ENCODE data around the gene RASSF1.

The RASSF1 gene

DNA sequence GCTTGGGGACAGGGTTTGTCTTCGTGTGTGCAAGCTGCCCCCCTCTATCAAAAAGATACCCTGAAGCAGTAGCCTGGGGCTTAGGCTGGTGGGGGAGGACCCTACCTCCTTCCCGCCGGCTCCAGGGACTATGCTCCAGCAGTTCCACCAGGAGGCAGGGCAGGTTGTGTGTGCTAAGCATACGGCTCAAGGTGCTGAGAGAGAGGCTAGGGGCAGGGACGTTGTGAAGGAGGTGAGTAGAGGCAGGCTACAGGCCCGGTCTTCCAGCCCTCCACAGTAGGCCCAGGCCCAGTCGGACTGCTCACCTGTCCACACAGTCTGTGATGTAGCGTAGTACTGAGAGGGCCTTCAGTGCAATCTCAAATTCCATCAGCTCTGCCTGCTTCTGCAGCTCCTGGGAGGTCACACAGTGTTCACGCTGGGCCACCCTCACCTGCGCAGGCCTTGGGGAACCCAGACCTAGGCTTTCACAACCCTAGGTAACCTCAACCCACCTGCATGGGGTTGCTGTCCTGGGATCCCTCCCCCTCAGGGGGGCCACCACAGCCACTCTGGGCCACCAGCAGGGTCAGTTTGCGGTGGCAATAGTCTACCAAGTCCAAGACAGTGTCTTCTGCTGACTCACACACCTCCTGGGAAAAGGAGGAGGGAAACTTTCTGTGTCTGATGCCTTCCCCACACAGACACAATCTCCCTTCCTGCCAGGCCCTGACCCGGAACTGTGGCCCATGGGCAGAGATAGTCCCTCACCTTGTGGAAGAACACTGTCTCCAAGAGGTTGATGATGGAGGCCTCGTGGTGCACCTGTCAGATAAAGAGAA lies 2.4 kb upstream of the RASSF1 start:
- DNase-seq (ENCODE audit: low read depth): no peak

DNA sequence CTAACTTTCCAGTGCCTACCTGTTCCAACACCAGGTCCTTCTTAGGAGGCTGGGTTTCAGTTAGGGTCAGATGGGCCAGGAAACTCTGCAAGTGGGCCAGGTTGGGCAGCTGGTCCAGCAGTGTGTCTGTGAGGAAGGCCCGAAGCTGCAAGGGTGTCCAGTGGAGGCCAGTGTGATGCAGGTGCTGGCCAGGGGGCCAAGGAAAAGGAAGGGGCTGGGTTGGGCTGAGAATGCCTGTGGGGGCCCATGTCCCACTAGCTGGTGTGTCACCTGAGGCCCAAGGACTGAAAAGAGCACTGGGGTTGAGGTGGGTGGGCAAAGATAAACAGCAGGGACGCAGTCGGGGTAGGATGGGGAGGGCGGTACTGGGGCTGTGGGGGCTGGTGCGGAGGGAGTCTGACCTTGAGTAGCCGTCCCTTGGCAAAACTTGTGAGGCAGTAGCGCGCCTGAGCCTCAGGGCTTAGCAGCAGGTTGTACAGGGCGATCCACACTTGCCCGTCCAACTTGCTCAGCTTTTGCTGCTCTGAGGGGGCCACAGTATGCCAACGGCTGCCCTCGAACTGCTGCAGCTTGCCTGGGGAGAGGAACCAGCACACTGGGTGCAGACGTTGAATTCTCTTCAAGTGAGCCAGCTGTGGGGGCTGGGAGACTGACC lies 1.5 kb upstream of the RASSF1 start:
- no peak for DNase-seq (ENCODE audit: low read depth)

DNA sequence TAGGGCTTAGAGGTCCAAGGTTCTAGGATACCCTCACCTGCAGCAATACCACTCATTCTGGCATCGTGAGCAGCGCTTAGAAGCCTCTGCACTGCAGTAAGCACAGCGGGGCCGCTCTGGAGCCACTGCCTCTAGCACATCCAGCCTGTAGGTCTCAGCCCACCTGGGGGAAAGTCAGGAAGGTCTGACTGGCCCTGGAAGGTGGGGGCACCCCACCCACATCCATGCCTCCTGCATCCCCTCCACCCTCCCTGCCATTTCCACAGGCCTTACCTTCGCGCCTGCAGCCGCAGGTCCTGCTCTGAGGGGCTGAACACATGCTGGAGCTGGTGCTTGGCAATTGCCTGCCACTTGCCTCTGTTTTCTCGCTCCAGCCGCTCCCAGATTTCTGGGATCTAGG lies 901 bp upstream of the RASSF1 start:
- no peak for DNase-seq (ENCODE audit: low read depth)

DNA sequence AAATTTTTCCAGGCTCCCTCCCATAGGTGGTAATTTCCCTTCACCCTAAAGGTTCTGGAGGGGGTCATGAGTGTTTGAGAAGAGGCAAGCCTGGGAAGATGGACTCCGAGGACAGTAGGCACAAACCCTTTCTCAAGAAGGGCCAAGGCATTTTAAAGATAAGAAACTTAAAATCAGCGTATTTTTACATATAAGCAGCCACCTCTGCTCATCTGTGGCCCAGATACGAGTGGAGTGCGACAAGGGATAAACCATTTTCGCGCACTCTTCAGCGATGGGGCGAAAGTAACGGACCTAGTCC lies 539 bp downstream of the RASSF1 start:
- no peak for DNase-seq (ENCODE audit: low read depth)

DNA sequence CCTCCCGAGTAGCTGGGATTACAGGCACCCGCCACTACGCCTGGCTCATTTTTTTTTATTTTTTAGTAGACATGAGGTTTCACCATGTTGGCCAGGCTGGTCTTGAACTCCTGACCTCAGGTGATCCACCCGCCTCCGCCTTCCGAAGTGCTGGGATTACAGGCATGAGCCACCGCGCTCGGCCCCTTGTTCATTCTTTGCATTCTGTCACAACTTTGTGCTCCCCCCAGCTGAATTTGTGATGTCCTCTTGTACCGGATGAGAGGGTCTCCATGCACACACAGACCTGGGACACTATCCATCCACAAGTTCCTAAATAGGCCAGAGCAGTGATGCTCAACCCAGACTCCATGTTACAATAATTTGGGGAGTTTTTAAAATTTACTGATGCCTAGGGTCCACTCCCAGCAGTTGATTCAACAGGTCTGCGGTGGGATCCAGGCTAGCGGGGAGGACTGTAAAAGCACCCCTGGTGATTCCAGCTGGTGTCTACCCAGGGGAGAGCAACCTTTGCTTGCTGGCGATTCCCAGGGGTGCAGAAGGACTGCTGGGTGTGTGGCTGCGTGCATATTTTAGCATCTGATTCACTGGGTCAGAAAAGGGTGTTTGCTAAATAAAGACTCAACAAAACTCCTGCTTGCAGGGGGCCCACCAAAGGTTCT lies 1.0 kb downstream of the RASSF1 start:
- no peak for DNase-seq (ENCODE audit: low read depth)

DNA sequence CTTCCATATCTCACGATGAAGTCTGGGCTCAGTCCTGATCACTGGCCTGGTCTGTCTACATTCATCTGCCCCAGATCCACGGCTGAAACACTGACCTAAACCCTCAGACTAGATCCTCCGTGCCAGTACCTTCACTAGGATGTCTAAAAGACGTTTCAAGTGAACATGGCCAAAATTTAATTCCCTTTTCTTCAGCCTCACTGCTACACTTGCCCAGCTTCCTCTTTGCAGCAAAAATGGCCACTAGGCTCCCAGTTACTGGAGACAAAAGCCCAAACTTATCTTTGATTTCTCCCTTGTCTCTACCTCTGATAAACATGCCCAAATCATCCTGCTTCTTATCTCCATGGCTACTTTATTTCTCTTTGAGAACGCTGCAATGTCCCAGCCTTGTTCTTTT lies 1.7 kb downstream of the RASSF1 start:
- DNase-seq (ENCODE audit: low read depth): no peak

DNA sequence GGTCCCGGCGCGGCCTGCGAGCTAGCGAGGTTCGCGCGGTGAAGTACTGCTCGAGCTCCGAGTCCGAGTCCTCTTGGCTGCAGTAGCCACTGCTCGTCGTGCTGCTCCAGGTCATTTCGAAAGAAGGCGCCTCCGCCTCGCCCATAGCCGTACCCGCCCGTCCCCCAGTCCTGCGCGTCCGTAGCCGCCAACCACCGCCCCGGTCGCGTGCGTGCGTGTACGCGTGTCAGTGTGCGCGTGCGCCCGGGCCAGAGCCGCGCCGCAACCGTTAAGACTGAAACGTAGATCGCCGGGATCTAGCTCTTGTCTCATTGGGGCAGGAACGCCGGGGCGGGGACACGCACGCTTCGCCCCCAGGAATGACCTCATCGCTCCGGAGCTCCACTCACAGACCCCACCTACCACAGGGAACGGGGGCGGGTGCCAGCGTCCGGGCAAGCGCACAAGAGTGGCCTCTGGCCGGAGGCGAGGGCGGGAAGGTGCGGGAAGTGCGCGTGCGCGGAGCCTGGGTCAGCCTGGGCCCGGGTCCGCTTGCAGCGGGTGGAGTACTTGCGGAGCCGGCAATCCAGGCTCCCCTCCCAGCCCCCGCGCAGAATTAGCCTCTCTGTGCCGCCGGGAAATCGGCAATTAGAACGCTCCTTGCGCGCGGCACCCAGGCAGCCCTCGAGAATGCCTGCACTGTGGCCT lies 3.3 kb downstream of the RASSF1 start:
- peak; percentile 92 for DNase-seq (ENCODE audit: low read depth)

DNA sequence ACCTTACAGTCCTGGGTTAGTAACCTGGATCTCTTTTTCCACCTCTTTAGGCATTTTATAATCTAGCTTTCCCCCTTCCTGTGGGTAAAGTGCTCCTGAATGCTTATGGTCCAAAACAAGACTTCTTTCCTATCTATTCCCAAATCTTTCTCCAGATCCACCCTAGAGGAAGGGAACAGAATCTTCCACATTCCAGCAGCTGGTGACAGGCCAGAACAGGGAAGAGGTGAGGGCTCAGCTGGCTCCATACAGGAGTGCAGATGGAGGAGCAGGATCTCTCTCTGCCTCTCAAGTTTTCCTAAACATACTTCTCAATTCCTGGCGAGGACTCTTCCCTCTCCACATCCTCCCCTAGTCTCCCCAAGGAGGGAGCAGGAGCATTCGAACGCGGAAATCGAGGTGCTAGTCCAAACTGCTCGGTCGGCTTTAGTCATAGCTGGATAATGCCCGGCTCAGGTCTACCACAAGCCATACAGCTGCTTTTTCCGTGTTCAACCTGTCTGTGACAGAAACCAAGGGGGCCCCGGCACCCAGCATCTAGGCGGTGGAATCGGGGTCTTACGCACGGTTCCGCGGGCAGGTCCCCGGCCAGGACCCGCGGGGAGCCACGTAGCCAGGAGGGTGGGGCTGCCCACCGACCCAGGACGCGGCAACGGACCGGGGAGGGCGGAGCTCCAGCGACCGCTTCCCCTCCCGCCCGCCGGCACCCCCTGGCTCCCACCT lies 4.0 kb downstream of the RASSF1 start:
- DNase-seq (ENCODE audit: low read depth): no peak

DNA sequence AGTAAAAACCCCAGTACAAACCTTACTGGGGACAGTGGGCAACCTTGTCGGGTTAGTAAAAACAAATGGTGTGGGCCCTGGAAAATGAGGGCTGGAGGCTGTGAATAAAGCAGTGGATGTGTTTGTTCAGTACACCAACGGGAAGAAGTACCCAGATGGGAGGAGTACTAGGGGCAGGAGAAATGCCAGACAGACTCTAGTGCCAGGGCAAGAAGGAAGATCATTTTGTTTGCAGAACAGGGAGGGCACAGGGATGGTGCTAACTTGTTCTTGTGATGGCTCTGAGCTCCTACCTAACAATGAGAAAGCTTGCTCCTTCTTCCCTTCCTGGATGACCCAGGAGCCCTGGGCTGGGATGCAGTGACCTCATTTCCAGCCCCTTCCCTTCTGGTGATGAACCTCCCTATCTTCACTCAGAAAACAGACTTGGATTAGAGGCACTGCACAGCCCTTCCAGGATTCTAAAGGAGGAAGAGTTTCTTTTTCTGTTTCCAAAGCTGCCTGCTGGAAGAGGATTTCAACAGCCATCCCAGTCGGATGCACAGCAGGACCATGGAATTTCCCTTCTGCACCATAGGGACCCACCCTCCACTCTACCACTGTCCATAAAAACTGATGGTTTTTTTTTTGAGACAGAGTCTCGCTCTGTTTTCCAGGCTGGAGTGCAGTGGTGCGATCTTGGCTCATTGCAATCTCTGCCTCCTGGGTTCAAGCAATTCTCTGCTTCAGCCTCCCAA lies 6.1 kb downstream of the RASSF1 start:
- DNase-seq (ENCODE audit: low read depth): no peak

DNA sequence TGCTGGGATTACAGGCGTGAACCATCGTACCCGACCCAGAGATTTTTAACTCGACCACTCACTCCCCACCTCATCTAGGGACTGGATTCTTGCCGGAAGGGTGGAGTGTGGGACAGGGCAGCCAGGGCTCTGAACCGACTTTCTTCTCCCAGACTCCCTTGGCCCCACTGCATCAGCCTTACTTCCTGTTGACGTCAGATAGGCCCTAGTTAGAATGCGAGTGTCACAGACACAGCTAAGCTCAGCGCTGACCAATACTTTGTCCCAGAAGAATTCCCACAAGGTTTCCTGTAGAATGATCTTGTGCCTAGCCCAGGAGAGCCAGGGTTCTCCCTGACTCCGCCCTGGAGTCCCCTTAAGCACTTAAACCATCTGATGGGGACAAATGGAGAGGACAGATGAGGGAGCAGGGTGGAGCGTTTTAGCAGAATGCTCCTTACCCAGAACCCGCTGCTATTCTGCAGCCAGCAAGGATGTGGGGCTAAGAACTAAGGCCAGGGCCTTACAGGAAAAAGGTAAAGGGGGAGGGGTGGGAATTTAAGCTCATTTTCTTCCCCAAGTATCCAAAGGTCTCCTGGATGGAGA lies 6.8 kb downstream of the RASSF1 start:
- DNase-seq (ENCODE audit: low read depth): no peak

DNA sequence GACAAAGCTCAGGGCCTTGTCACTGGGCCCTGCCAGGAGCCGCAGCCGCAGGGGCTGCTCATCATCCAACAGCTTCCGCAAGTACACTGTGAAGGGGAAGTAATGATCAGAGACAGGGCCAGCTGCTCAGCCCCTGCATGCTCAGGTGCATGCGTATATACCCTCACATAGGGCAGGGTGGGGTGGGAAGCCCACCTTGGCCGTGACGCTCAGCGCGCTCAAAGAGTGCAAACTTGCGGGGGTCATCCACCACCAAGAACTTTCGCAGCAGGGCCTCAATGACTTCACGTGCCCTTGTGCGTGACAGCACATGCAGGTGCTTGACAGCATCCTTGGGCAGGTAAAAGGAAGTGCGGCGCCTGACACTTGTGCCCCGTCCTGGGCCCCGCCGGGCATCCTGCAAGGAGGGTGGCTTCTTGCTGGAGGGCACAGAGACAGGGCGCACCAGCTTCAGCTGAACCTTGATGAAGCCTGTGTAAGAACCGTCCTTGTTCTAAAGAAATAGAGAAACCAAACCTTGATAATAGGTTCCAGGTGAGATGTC lies 9.2 kb downstream of the RASSF1 start:
- no peak for DNase-seq (ENCODE audit: low read depth)

DNA sequence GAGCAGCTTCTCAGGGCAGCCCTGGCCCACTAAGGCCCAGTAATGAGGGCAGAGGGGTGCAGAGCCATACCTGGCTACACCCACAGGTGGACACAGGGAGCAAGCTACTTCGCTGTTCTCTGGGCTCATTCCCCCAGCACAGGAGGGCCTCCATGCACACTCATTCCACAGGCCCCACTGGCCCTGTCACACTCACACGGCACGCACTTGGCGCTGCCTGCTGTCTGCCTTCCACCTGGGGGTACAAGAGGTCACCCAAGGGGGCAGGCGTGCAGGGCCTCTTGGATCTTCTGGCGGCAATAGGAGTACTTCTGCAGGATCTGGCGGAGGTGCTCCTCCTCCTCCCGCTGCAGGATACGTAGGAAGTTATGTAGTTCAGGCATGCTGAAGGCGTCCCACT lies 10.3 kb downstream of the RASSF1 start:
- DNase-seq (ENCODE audit: low read depth): no peak

DNA sequence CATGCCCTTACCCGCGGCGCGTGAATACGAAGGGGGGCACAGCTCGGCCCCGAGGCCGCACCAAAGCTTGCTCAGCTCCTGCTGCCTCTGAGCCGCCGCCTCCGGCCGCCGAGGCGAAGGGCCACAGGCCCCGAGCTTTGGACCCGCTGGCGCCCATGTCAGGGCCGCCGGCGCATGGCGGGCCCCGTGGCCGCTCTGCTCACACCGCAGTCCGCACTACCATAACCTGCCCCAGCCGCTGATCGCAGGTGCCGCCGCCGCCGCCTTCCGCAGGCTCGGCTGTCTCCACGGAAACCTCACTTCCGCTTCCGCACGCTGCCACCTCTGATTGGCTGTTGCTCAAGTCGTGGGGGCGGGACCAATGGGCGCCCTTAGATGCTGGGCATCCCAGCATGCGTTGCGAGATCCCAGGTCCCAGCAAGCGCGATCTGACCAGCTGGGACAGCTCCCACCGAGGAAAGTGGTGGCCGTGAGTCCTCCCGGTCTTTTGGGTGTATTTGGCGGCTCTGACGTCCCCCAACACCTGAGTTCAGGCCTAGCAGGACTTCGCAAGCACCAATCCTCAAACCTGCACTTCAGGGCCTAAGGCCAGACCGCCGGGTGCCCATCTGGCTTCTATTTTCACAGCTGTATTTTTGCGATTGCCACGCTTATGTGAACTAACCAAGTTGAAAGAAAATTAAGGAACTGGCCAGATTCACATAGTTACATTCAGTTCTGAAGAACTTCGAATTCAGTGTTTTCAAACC lies 12.5 kb downstream of the RASSF1 start, which contains the start of gene TUSC2:
Gene TUSC2 (minus strand): TSS at position 281 of the 749 bp plus-strand sequence. CDS start 124 bp downstream, at position 157.
- peak; percentile 90 for DNase-seq (ENCODE audit: low read depth)

DNA sequence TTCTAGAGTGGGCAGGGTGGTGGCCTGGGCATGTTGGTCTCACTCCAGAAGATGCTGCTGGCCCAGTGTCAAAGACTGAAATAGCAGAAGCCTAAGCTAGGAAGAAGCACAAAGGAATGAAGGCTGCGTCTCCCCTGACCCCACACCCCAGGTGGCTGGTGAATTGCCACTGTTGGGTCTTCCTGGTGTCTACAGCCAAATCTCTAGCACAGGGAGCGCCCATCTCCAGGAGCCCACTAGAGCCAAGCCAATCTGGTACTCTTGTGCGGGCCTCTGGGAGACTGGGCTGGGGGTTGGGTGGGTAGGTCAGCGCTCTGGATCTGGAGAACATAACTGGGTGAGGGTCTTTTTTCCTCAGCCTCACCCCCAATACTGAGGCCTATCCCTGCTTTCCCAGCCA lies 13.5 kb downstream of the RASSF1 start:
- no peak for DNase-seq (ENCODE audit: low read depth)

DNA sequence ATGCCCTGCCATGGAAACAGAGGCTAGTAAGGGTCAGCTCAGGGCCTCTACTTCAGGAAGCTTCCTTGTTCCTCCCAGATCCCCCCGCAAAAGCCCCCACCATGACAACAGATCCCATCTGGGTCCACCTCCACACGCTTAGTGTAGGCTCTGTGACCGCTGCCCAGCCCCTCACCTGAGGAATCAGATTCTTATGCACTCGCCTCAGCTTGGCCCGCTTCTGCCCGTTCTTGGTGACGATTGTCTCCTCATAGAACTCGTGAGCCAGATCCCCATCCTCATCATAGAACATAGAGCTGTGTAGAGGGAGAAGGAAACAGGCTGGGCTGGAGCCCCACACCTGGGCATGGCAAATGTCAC lies 14.5 kb downstream of the RASSF1 start:
- no peak for DNase-seq (ENCODE audit: low read depth)

DNA sequence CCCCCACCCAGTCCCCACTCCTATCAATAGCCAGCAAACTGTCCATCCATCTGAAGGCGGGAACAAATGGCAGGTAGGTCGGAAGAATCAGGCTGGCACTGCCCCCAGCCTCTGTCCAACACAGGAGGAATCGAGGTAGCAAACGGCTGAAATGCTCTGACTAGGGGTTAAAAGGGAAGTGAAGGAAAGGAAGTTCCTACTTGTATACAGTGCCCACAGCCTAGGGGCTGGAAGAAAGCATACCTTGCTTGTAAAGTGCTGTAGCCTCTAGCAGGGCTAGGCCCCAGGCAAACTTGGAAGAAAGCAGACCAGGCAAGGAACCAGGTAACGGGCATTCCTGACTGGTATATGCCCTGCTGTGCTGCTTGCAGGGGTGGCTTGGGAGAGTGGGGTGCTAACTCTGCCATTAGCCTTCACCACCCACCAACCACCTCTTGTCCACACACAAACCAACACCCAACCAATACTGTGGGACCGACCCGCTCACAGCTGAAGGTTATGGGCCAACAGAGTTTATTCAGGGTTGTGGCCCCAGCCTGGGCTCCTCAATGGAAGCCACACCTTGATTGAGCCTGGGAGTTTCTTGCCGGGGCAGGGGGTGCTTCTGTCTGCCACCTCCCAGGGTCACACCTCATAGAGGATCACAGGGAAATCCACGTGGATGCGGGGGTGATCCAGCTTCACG lies 15.0 kb downstream of the RASSF1 start:
- no peak for DNase-seq (ENCODE audit: low read depth)

DNA sequence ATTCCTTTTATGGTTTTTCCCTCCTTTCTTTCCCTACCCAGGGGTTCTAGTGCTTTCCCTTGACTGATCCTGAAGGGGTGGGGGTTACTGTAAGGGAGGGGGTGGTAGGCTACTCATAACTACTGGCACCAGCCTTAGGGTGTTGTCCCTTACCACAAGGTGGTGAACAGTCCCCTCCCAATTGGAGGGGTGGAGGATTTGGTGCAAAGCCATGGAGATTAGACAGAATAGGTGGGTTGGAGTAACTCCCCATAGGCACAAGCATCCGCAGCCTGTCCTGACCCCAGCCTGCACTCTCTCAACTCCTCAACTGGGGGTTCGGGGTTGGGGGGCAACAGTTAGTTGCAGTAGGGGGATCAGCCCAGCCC lies 15.5 kb downstream of the RASSF1 start:
- no peak for DNase-seq (ENCODE audit: low read depth)

DNA sequence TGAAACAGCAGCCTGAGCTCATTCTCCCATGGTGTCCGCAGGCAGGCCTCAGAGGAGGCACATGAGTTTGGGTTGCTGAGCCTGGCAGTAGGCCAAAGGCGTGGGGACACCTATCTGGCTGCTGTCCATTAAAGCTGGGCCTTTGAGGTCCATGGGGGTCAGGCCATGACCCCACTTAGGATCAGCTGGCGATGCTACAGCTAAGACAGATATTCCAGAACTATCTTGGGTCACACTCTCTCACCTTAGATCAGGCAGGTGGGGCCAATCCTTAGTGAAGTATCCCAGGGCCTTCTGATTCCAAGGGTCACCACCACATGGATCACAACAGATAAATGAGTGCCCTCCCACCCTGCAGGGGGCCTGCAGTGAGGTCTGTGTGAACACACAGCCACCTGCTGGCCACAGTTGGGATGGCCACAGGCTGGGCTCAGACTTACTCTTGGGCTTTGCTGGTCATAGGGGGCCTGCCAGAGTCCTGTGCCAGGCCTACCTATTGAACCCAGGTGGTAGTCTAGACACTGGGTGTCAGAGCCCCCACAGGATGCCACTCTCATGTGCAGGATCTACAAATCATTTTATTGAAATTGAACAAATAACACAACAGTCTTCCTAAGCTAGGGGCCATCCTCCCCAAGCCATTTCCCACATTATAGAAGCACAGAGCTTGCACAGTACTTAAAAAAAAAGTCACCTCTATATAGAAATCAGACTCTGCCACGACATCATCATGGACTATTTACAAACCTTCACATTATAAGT lies 16.1 kb downstream of the RASSF1 start:
- peak; percentile 26 for DNase-seq (ENCODE audit: low read depth)

All from T-helper 22 cell (primary cell).